ENCODE data around the gene KCNQ1.

Gene KCNQ1

GRCh38 chr11:2463766-2464277 is 19.0 kb downstream of the KCNQ1 start:
- no peak overlapping the region for H2AFZ ChIP-seq (ENCODE audit: low read length)
- H3F3A ChIP-seq (ENCODE audit: low read depth) = no peaks in the 10 kb centered on the region
- H3K27me3 ChIP-seq (ENCODE audit: insufficient read depth, low read length, poor library complexity, severe bottlenecking) = no peaks in the 10 kb centered on the region
- no peaks in the 10 kb centered on the region for H3K79me2 ChIP-seq (ENCODE audit: insufficient read depth, low read length)
- no peaks in the 10 kb centered on the region for H3K9me2 ChIP-seq (replicated peaks; ENCODE audit: low read depth, low read length)
- no peak overlapping the region for H3K9ac ChIP-seq (ENCODE audit: low read depth, low read length, poor library complexity, severe bottlenecking)
- no peak for TF ChIP-seq EZH2phosphoT487 (IDR thresholded peaks at IDR 0.05; ENCODE audit: borderline replicate concordance)
- no peak for TF ChIP-seq CTCF (conservative IDR thresholded peaks at IDR 0.05; ENCODE audit: low read length)
- H3K4me3 ChIP-seq (ENCODE audit: low read length, poor library complexity, severe bottlenecking) = no peak overlapping the region
- H3K4me1 ChIP-seq (ENCODE audit: insufficient read depth, low read length, poor library complexity, severe bottlenecking) = peaks cover 15% of the 10 kb centered on the region
- no peaks in the 10 kb centered on the region for H3K9me3 ChIP-seq (ENCODE audit: insufficient read depth, low read depth, low read length)
- H3K36me3 ChIP-seq (ENCODE audit: insufficient read depth, low read length) = no peaks in the 10 kb centered on the region
- no peak overlapping the region for H3K4me2 ChIP-seq (ENCODE audit: low read depth, low read length, poor library complexity, severe bottlenecking)
- peaks cover 3% of the 10 kb centered on the region for H4K20me1 ChIP-seq (ENCODE audit: insufficient read depth, low read length, poor library complexity, severe bottlenecking)

GRCh38 chr11:2464451-2465165 is 19.8 kb downstream of the KCNQ1 start:
- no peaks in the 10 kb centered on the region for H3K36me3 ChIP-seq (ENCODE audit: insufficient read depth, low read length)
- no peak overlapping the region for H3K9ac ChIP-seq (ENCODE audit: low read depth, low read length, poor library complexity, severe bottlenecking)
- peaks cover 3% of the 10 kb centered on the region for H4K20me1 ChIP-seq (ENCODE audit: insufficient read depth, low read length, poor library complexity, severe bottlenecking)
- no peak overlapping the region for H3K4me2 ChIP-seq (ENCODE audit: low read depth, low read length, poor library complexity, severe bottlenecking)
- H3K79me2 ChIP-seq (ENCODE audit: insufficient read depth, low read length) = no peaks in the 10 kb centered on the region
- TF ChIP-seq EZH2phosphoT487 (IDR thresholded peaks at IDR 0.05; ENCODE audit: borderline replicate concordance) = no peak
- TF ChIP-seq CTCF (conservative IDR thresholded peaks at IDR 0.05; ENCODE audit: low read length) = no peak
- no peaks in the 10 kb centered on the region for H3K9me2 ChIP-seq (replicated peaks; ENCODE audit: low read depth, low read length)
- H2AFZ ChIP-seq (ENCODE audit: low read length) = no peak overlapping the region
- H3K4me3 ChIP-seq (ENCODE audit: low read length, poor library complexity, severe bottlenecking) = no peak overlapping the region
- H3K9me3 ChIP-seq (ENCODE audit: insufficient read depth, low read depth, low read length) = no peaks in the 10 kb centered on the region
- no peaks in the 10 kb centered on the region for H3F3A ChIP-seq (ENCODE audit: low read depth)
- peaks cover 15% of the 10 kb centered on the region for H3K4me1 ChIP-seq (ENCODE audit: insufficient read depth, low read length, poor library complexity, severe bottlenecking)
- H3K27me3 ChIP-seq (ENCODE audit: insufficient read depth, low read length, poor library complexity, severe bottlenecking) = no peaks in the 10 kb centered on the region

DNA sequence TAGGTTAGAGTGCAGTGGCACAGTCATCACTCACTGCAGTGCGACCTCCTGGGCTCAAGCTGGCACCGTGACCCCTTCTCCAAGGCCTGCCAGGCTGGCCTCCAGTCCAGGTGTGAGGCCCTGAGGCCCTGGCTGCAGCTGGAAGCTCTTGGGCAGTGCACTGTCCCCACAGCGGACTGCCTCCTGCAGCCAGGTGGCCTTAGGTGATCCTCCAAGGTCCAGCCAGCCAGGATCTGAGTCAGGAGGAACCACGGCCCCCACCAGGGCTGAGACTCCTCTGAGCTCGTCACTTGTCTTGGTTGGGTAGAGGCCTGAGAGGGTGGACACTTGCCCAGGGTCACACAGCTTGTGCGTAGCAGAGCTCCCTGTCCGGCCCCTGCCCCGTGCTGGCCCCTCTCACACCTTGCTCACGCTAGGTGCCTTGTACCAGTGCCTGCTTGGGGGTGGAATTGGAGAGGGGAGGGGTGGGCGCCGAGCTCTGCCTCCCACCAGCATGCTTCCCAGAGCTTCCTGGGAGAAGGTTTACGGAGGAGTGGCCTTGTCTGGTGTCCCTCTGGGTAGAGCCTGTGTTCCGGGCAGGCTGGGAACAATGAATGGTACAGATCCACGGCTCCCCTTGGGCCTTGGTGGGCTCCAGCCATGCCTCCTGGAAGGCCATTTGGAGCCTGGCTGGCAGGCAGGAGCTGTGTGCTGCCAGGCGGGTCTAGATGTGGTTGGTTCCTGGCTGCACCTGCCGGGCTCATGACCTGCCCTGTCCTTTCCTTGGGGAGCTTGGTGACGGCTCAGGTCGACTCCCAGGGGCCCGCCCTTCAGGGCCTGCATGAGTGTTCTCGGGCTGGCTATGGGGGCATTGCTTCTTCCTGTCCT is 20.6 kb downstream of the KCNQ1 start:
- Histone ChIP-seq H4K20me1 (ENCODE audit: insufficient read depth, low read length, poor library complexity, severe bottlenecking) (peaks cover 3% of the 10 kb centered on the region), H3K4me3 (ENCODE audit: low read length, poor library complexity, severe bottlenecking) (no peak overlapping the region), H3K79me2 (ENCODE audit: insufficient read depth, low read length) (no peaks in the 10 kb centered on the region), H3K9me3 (ENCODE audit: insufficient read depth, low read depth, low read length) (no peaks in the 10 kb centered on the region), H3F3A (ENCODE audit: low read depth) (no peaks in the 10 kb centered on the region), H3K4me1 (ENCODE audit: insufficient read depth, low read length, poor library complexity, severe bottlenecking) (peaks cover 15% of the 10 kb centered on the region), H3K4me2 (ENCODE audit: low read depth, low read length, poor library complexity, severe bottlenecking) (no peak overlapping the region), H3K27me3 (ENCODE audit: insufficient read depth, low read length, poor library complexity, severe bottlenecking) (no peaks in the 10 kb centered on the region), H3K9ac (ENCODE audit: low read depth, low read length, poor library complexity, severe bottlenecking) (no peak overlapping the region), H3K36me3 (ENCODE audit: insufficient read depth, low read length) (no peaks in the 10 kb centered on the region), H2AFZ (ENCODE audit: low read length) (no peak overlapping the region), H3K9me2 (replicated peaks; ENCODE audit: low read depth, low read length) (no peaks in the 10 kb centered on the region)
- TF ChIP-seq EZH2phosphoT487 (IDR thresholded peaks at IDR 0.05; ENCODE audit: borderline replicate concordance) (no peak), CTCF (conservative IDR thresholded peaks at IDR 0.05; ENCODE audit: low read length) (no peak)

All from Loucy (cell line).